DMS153 treated with DMSO at 0.1 percent for 48 hours (cell line): ENCODE measurements around the gene TTLL11.
"Not testable (repeated sequence)": the region's sequence is repeated elsewhere in the genome, so short reads cannot be mapped to it uniquely, and the experiment has no call there.

Experiments
- DNase-seq: peaks from one replicate; lab custom pipeline; 2025; ENCODE audit not compliant: unreplicated experiment; lab: John Stamatoyannopoulos, UW

Gene TTLL11

DNA sequence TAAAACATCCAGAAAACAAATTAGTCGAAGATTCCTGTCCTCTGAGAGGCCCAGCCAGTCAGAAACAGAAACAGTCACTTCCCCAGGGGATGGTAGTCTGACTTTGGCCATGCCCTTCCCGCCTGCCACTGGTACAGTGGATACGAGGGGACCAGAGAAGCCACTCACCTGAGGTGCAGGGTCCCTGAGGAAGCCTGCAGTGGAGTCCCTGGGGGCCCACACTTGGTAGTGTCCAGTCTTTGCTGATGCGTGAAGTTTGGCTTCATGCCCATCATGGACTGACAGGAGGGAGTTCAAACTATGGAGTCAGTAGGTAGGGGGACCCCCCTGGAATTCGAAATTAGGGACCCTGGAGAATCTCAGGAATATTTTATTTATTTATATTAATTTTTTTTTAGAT lies 294.2 kb downstream of the TTLL11 start:
- no peak for DNase-seq

DNA sequence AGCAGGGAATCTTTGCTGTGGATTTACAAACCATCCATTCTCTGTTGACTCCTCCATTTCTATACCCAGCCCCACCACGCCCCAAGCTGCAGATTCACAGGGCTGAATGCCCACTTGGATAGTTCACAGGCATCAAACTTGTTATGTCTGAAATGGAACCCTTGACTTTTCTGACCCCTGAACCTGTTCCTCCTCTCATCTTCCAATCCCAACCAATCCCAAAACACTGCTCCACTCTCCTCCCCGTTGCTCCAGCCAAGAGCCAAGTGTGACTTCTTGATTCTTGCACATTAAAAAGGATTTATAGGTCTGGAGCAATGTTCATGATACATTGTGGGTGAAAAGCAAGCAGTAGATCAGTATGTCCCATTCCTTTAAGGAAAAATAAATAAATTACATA lies 296.0 kb downstream of the TTLL11 start:
- DNase-seq, result no peak

- DNase-seq, result not testable (repeated sequence)
Observed at GRCh38 chr9:121794334-121794733, 298.8 kb downstream of the TTLL11 start.

DNA sequence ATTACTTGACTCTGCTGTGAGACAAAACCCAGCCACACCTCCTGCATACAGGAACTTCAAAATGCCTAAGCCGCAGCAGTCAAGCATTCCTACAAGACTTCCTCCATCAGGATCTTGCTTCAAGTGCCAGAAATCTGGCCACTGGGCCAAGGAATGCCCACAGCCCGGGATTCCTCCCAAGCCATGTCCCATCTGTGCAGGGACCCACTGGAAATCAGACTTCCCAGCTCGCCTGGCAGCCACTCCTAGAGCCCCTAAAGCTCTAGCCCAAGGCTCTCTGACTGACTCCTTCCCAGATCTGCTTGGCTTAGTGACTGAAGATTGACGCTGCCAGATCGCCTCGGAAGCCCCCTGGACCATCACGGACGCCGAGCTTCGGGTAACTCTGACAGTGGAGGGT lies 300.6 kb downstream of the TTLL11 start:
- not testable (repeated sequence) for DNase-seq

DNA sequence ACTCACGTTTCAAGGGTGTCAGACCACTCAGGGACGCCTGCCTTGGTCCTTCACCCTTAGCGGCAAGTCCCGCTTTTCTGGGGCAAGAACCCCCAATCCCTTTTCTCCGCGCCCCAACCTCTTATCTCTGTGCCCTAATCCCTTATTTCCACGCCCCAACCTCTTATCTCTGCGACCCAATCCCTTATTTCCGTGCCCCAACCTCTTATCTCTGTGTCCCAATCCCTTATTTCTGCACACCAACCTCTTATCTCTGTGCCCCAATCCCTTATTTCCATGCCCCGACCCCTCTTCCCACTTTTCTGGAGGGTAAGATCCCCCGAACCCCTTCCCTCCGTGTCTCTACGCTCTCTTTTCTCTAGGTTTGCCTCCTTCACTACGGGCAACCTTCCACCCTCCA lies 302.3 kb downstream of the TTLL11 start:
- no peak for DNase-seq

DNA sequence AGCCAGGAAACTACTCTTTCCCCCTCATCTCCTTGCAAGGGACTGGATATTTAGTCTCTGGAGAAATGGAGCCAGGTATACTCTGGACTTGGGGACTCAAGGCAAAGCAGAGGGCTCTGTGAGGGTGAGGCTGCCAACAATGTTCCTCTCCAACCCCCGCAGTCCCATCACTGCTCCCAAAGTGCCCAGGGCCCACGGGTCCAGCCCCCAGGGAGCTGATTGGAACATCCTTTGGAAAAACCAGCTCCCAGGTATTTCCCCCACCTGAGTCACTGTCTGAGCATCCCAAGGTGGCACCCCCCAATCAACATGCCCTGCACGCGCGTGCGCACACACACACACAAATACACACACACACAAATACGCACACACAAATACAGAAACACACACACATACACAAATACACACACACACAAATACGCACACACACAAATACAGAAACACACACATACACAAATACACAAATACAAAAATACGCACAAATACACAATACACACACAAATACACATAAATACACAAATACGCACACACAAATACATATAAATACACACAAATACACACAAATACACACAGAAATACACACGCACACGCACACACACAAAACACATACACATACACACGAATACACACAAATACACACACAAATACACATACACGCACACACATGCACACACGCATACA lies 304.3 kb downstream of the TTLL11 start:
- no peak for DNase-seq

GRCh38 chr9:121786998-121787422 lies 306.1 kb downstream of the TTLL11 start:
- no peak for DNase-seq

GRCh38 chr9:121786543-121786948 lies 306.6 kb downstream of the TTLL11 start:
- DNase-seq, result no peak

GRCh38 chr9:121785673-121786542 lies 307.2 kb downstream of the TTLL11 start:
- DNase-seq, result no peak

GRCh38 chr9:121784731-121785411 lies 308.2 kb downstream of the TTLL11 start:
- DNase-seq, result no peak

DNA sequence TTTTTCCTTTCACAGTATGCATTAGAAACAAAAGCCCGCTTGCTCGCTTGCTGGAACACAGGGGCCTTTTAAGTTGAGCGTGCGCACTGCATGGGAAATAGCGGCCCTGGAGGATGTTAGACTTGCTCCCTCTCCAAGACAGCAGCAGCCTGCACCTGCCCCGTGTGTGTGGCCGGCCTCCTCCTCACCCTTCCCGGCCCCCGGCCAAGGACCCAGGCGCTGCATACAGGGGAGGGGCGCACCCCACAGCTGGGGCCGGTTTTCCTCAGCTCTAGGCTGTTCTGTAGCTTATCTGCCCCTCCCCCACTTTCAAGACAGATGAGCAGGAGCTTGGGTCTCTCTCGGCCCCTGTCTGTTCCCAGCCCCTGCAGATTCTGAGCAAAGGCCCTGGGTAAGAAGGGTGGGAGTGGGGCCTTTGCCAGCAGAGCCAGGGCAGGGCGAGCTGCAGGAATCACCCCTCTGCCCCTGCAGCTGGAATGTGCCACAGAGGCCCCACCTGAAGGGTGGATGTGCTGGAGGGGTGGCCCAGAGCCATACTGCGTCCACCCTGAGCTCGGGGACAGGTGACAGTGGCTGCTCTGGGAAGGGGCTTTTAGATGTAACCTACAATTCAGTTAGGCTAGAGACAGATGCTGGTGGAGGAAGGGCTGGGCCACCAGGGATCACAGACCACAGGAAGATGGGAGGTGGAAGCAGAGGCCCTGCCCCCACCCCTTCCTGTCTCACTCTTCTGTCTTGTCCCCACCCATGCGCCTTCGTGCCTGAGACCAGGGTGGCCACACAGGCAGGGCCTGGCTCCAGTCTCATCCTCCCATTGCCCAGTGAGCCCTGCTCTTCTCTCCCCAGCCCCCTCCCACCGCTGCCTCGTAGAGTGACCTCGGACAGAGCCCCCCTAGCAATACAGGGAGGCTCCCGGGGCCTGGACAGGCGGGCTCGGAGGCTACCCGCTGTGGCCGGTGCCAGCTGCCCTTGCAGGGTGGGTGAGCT lies 309.3 kb downstream of the TTLL11 start:
- no peak for DNase-seq

- DNase-seq, result no peak
Observed at GRCh38 chr9:121783111-121783510, 310.0 kb downstream of the TTLL11 start.

GRCh38 chr9:121782514-121783110 lies 310.5 kb downstream of the TTLL11 start:
- no peak for DNase-seq

DNA sequence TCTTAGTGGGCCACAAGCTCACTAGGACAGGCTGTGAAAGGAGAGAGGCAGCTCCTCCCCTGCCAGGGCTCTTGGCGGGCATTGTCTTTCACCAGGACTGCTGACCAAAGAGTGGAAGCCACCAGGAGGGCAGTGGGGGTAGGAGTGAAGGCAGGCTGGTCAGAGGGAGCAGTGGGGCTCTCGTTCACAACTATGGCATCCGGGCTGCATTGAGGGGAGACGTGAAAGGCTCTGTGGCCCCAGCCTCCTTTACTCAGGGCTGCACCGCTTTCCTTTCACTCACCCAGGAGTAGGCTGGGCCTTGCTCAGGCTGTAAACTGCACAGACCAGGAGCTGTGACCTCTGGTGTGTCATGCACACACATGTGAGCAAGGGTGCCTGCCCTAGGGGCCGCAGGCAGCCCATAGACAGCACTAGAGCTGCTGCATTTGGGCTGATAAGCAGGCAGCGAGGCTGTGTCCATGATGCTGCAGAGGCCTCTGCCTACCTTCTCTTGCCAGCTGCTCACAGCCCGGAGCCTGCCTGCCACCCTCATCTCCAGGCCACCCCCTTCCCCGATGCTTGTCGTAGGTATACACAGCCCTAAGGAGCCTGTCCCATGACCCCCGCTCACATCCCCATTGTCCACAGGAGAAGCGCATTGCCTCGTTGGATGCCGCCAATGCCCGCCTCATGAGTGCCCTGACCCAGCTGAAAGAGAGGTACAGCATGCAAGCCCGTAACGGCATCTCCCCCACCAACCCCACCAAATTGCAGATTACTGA lies 311.2 kb downstream of the TTLL11 start:
- no peak for DNase-seq

DNA sequence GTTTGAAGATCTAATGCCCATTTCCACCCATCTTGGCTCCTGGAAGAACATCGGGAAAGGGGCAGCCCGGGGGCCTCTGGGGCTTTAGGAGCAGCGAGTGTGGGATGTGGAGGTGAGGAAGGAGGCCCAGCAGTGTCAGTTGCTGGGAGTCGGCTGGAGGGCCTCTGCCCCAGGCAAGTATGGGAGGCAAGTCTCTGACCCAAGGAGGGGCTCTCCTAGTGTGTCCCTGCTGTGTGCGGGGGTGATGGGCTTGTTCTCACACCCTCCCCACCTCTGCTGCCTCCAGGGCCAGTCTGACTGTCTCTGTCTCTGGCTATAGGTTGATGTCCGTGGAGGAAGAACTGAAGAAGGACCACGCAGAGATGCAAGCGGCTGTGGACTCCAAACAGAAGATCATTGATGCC lies 312.0 kb downstream of the TTLL11 start:
- DNase-seq, result no peak

GRCh38 chr9:121780177-121781040 lies 312.7 kb downstream of the TTLL11 start:
- no peak for DNase-seq

GRCh38 chr9:121779381-121780117 lies 313.6 kb downstream of the TTLL11 start:
- no peak for DNase-seq
